ENCODE data around the gene ATOH7. TPM values are rescaled to one million over a fixed set of nuclear protein-coding genes. Genes with fewer than 3 reads are reported as not detected.
"Not testable (repeated sequence)": the region's sequence is repeated elsewhere in the genome, so short reads cannot be mapped to it uniquely, and the experiment has no call there.

Gene ATOH7
- total RNA-seq, 3 donors from 2014 or later (not counting 1 experiment from before 2014, with no cell fraction given) = not detected

GRCh38 chr10:68247931-68248330 is 16.0 kb upstream of the ATOH7 start:
- Mint-ChIP-seq H3K27ac (no peak overlapping the region), H3K27me3 (ENCODE audit: low read depth in 2 of 2) (peaks cover 4 to 7% of the 10 kb centered on the region in 2 donors), H3K4me3 (no peak overlapping the region), H3K36me3 (no peaks in the 10 kb centered on the region), H3K4me1 (no peaks in the 10 kb centered on the region), H3K9me3 (no peaks in the 10 kb centered on the region)
- H3K27me3 ChIP-seq (ENCODE audit: control insufficient read depth, insufficient read depth, low read length) = no peaks in the 10 kb centered on the region
- no peaks in the 10 kb centered on the region for H3K4me1 ChIP-seq (ENCODE audit: control insufficient read depth, insufficient read depth, low read length)
- no peak overlapping the region for H3K4me3 ChIP-seq (ENCODE audit: low read length)
- WGBS (ENCODE audit: insufficient coverage) = 87% methylated on average over 6 of the region's 6 CpGs
- H3K27ac ChIP-seq (ENCODE audit: low read length) = no peak overlapping the region
- H3K36me3 ChIP-seq (ENCODE audit: control insufficient read depth, insufficient read depth, low read length) = no peaks in the 10 kb centered on the region
- no peak for DNase-seq
- TF ChIP-seq CTCF (IDR thresholded peaks at IDR 0.05) = no peak
- no peaks in the 10 kb centered on the region for H3K9me3 ChIP-seq (ENCODE audit: control insufficient read depth, insufficient read depth, low read length)
- intact Hi-C loops (cut with micrococcal nuclease) = no loop called here
- no peak for ATAC-seq

- H3K4me1 ChIP-seq (ENCODE audit: control insufficient read depth, insufficient read depth, low read length); intact Hi-C loops (cut with micrococcal nuclease); ATAC-seq; H3K4me3 ChIP-seq (ENCODE audit: low read length); H3K4me1 Mint-ChIP-seq; H3K36me3 Mint-ChIP-seq; H3K27ac Mint-ChIP-seq; H3K4me3 Mint-ChIP-seq; H3K9me3 ChIP-seq (ENCODE audit: control insufficient read depth, insufficient read depth, low read length); H3K36me3 ChIP-seq (ENCODE audit: control insufficient read depth, insufficient read depth, low read length); H3K9me3 Mint-ChIP-seq; H3K27me3 Mint-ChIP-seq (ENCODE audit: low read depth in 2 of 2); H3K27ac ChIP-seq (ENCODE audit: low read length); DNase-seq; H3K27me3 ChIP-seq (ENCODE audit: control insufficient read depth, insufficient read depth, low read length): not testable (repeated sequence)
- WGBS (ENCODE audit: insufficient coverage) = 98% methylated on average over 7 of the region's 7 CpGs
Observed at GRCh38 chr10:68246397-68246796, 14.5 kb upstream of the ATOH7 start.

- Mint-ChIP-seq H3K4me3 (no peak overlapping the region), H3K36me3 (no peaks in the 10 kb centered on the region), H3K9me3 (no peaks in the 10 kb centered on the region), H3K27ac (no peak overlapping the region), H3K4me1 (no peaks in the 10 kb centered on the region), H3K27me3 (ENCODE audit: low read depth in 2 of 2) (peaks cover 0 to 4% of the 10 kb centered on the region in 2 donors)
- H3K9me3 ChIP-seq (ENCODE audit: control insufficient read depth, insufficient read depth, low read length) = no peaks in the 10 kb centered on the region
- H3K4me1 ChIP-seq (ENCODE audit: control insufficient read depth, insufficient read depth, low read length) = no peaks in the 10 kb centered on the region
- TF ChIP-seq CTCF (IDR thresholded peaks at IDR 0.05) = no peak
- WGBS (ENCODE audit: insufficient coverage) = 97% methylated on average over 2 of the region's 2 CpGs
- ATAC-seq (no peak), DNase-seq (no peak)
- no peaks in the 10 kb centered on the region for H3K27me3 ChIP-seq (ENCODE audit: control insufficient read depth, insufficient read depth, low read length)
- H3K27ac ChIP-seq (ENCODE audit: low read length) = no peak overlapping the region
- intact Hi-C loops (cut with micrococcal nuclease) = no loop called here
- H3K4me3 ChIP-seq (ENCODE audit: low read length) = no peak overlapping the region
- no peaks in the 10 kb centered on the region for H3K36me3 ChIP-seq (ENCODE audit: control insufficient read depth, insufficient read depth, low read length)
Observed at GRCh38 chr10:68242051-68242450, 10.1 kb upstream of the ATOH7 start.

- 68% methylated on average over 5 of the region's 5 CpGs for WGBS (ENCODE audit: insufficient coverage)
- ATAC-seq (no peak), DNase-seq (no peak)
- H3K36me3 ChIP-seq (ENCODE audit: control insufficient read depth, insufficient read depth, low read length) = no peaks in the 10 kb centered on the region
- Mint-ChIP-seq H3K27me3 (ENCODE audit: low read depth in 2 of 2) (peaks cover 0 to 4% of the 10 kb centered on the region in 2 donors), H3K27ac (no peak overlapping the region), H3K9me3 (no peaks in the 10 kb centered on the region), H3K4me3 (no peak overlapping the region), H3K36me3 (no peaks in the 10 kb centered on the region), H3K4me1 (no peaks in the 10 kb centered on the region)
- H3K27me3 ChIP-seq (ENCODE audit: control insufficient read depth, insufficient read depth, low read length) = no peaks in the 10 kb centered on the region
- H3K4me3 ChIP-seq (ENCODE audit: low read length) = no peak overlapping the region
- H3K4me1 ChIP-seq (ENCODE audit: control insufficient read depth, insufficient read depth, low read length) = no peaks in the 10 kb centered on the region
- intact Hi-C loops (cut with micrococcal nuclease) = no loop called here
- no peak for TF ChIP-seq CTCF (IDR thresholded peaks at IDR 0.05)
- no peaks in the 10 kb centered on the region for H3K9me3 ChIP-seq (ENCODE audit: control insufficient read depth, insufficient read depth, low read length)
- H3K27ac ChIP-seq (ENCODE audit: low read length) = no peak overlapping the region
Observed at GRCh38 chr10:68239596-68240150, 7.8 kb upstream of the ATOH7 start.

All from natural killer cell (primary cell).